NOMO-1 treated with dmso at 0.1 percent for 144 hours (cell line): ENCODE measurements around the gene NLN.
"Not testable (repeated sequence)": the region's sequence is repeated elsewhere in the genome, so short reads cannot be mapped to it uniquely, and the experiment has no call there.

Experiments used
- DNase-seq: peaks from one replicate; lab custom pipeline; 2025; ENCODE audit not compliant: unreplicated experiment; lab: John Stamatoyannopoulos, UW

Gene NLN

GRCh38 chr5:65807494-65807893 lies 85.5 kb downstream of the NLN start:
- not testable (repeated sequence) for DNase-seq

GRCh38 chr5:65808251-65808741 lies 86.3 kb downstream of the NLN start:
- DNase-seq = no peak

GRCh38 chr5:65808818-65809217 lies 86.8 kb downstream of the NLN start:
- no peak for DNase-seq

- no peak for DNase-seq
Observed at GRCh38 chr5:65809817-65810531, 88.0 kb downstream of the NLN start.

- DNase-seq = no peak
Observed at GRCh38 chr5:65811004-65811403, 89.0 kb downstream of the NLN start.

- DNase-seq = no peak
Observed at GRCh38 chr5:65811885-65812284, 89.9 kb downstream of the NLN start.

GRCh38 chr5:65812648-65813047 lies 90.6 kb downstream of the NLN start:
- no peak for DNase-seq

GRCh38 chr5:65813174-65813573 lies 91.2 kb downstream of the NLN start:
- DNase-seq = no peak

- DNase-seq = no peak
Observed at GRCh38 chr5:65815161-65815560, 93.2 kb downstream of the NLN start.

GRCh38 chr5:65816729-65817128 lies 94.7 kb downstream of the NLN start:
- no peak for DNase-seq

- no peak for DNase-seq
Observed at GRCh38 chr5:65817931-65818330, 95.9 kb downstream of the NLN start.

- DNase-seq = no peak
Observed at GRCh38 chr5:65818592-65818991, 96.6 kb downstream of the NLN start.

GRCh38 chr5:65819215-65819904 lies 97.4 kb downstream of the NLN start:
- DNase-seq = no peak

GRCh38 chr5:65819905-65820240 lies 97.9 kb downstream of the NLN start:
- DNase-seq = no peak

- no peak for DNase-seq
Observed at GRCh38 chr5:65820373-65820772, 98.4 kb downstream of the NLN start.

- DNase-seq = no peak
Observed at GRCh38 chr5:65821966-65822365, 100.0 kb downstream of the NLN start.

- DNase-seq = no peak
Observed at GRCh38 chr5:65822710-65823109, 100.7 kb downstream of the NLN start.

- DNase-seq = no peak
Observed at GRCh38 chr5:65823204-65823603, 101.2 kb downstream of the NLN start.

- no peak for DNase-seq
Observed at GRCh38 chr5:65823845-65824445, 101.9 kb downstream of the NLN start.

- DNase-seq = peak; percentile 93
Observed at GRCh38 chr5:65825408-65826328, 103.7 kb downstream of the NLN start.
